C4-2B (cell line): ENCODE data around the gene ST7.

Experiments used
- ZFX ChIP-seq: fragments of 450-650 bp; IDR thresholded peaks from 2 replicates; pipeline ENCODE4 v1.6.1; 2017
- TF ChIP-seq, protein P1 (sequence below): fragments of 450-650 bp; conservative IDR thresholded peaks from 2 replicates; pipeline ENCODE4 v1.5.1; 2017; ENCODE audit warnings: mild to moderate bottlenecking

DNA sequence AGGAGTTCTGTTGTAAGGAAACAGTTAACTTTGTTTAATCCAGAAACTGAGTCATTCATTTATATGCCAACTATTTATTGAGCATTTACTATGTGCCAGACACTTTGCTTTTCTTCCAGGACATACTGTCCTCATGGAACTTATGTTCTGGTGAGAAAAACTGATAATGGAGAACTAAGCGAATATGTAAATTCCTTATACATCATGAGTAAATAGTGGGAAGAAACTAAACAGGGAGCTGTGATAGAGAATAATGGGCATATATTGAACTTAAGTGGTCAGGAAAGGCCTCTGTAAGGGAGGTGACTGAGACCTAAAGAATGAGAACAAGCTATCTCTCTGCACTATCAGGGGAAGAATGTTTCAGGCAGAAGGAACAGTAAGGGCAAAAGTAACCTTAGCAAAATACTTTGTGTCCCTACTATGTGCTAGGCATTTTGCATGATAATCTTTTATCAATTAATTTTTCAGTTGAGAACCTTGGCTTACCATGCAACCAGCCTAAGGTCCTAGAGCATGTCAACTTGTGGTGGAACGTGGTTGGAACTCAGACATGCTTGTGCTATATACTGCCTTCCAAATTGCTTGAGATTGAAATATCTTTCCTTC is 45.4 kb downstream of the ST7 start:
- TF ChIP-seq, protein P1, sequence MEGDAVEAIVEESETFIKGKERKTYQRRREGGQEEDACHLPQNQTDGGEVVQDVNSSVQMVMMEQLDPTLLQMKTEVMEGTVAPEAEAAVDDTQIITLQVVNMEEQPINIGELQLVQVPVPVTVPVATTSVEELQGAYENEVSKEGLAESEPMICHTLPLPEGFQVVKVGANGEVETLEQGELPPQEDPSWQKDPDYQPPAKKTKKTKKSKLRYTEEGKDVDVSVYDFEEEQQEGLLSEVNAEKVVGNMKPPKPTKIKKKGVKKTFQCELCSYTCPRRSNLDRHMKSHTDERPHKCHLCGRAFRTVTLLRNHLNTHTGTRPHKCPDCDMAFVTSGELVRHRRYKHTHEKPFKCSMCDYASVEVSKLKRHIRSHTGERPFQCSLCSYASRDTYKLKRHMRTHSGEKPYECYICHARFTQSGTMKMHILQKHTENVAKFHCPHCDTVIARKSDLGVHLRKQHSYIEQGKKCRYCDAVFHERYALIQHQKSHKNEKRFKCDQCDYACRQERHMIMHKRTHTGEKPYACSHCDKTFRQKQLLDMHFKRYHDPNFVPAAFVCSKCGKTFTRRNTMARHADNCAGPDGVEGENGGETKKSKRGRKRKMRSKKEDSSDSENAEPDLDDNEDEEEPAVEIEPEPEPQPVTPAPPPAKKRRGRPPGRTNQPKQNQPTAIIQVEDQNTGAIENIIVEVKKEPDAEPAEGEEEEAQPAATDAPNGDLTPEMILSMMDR: no peak
- no peak for TF ChIP-seq ZFX
